HG02763 (cell line): ENCODE measurements around the gene RADX.

Experiments
- ATAC-seq: cut with Tn5 transposase; IDR thresholded peaks from one replicate; pipeline ENCODE4 v1.9.1; 2021; ENCODE audit warnings: mild to moderate bottlenecking, moderate library complexity; ENCODE audit not compliant: unreplicated experiment

RADX gene

GRCh38 chrX:106684207-106684606 is 72.4 kb downstream of the RADX start:
- ATAC-seq: no peak

GRCh38 chrX:106692425-106693065 is 80.8 kb downstream of the RADX start:
- ATAC-seq: no peak

- ATAC-seq: no peak
Measured at GRCh38 chrX:106696502-106696901, 84.7 kb downstream of the RADX start.

- no peak for ATAC-seq
Measured at GRCh38 chrX:106698693-106699092, 86.9 kb downstream of the RADX start.

GRCh38 chrX:106702636-106703035 is 90.9 kb downstream of the RADX start:
- no peak for ATAC-seq

GRCh38 chrX:106706466-106706865 is 94.7 kb downstream of the RADX start:
- ATAC-seq: no peak

- no peak for ATAC-seq
Measured at GRCh38 chrX:106707771-106708454, 96.1 kb downstream of the RADX start.

- ATAC-seq: no peak
Measured at GRCh38 chrX:106710771-106711170, 99.0 kb downstream of the RADX start.

- no peak for ATAC-seq
Measured at GRCh38 chrX:106711375-106711774, 99.6 kb downstream of the RADX start.

- ATAC-seq: no peak
Measured at GRCh38 chrX:106716004-106716403, 104.2 kb downstream of the RADX start.

GRCh38 chrX:106716463-106716862 is 104.7 kb downstream of the RADX start:
- no peak for ATAC-seq

GRCh38 chrX:106718709-106719108 is 106.9 kb downstream of the RADX start:
- ATAC-seq: no peak

- ATAC-seq: no peak
Measured at GRCh38 chrX:106725931-106726330, 114.2 kb downstream of the RADX start.

- no peak for ATAC-seq
Measured at GRCh38 chrX:106726485-106727437, 115.0 kb downstream of the RADX start, which contains the start of gene RNF128. Gene RNF128, plus strand, starts transcription at chrX:106726701. Its CDS starts 213 bp downstream, at chrX:106726914.

GRCh38 chrX:106728337-106728736 is 116.6 kb downstream of the RADX start:
- no peak for ATAC-seq
